Measurements from ENCODE around the gene RNF220. TPM values are rescaled to one million over a fixed set of nuclear protein-coding genes. Genes with fewer than 3 reads are reported as not detected.
"Not testable (repeated sequence)": the region's sequence is repeated elsewhere in the genome, so short reads cannot be mapped to it uniquely, and the experiment has no call there.

RNF220 gene
- total RNA-seq, 1 donor: 158 TPM

DNA sequence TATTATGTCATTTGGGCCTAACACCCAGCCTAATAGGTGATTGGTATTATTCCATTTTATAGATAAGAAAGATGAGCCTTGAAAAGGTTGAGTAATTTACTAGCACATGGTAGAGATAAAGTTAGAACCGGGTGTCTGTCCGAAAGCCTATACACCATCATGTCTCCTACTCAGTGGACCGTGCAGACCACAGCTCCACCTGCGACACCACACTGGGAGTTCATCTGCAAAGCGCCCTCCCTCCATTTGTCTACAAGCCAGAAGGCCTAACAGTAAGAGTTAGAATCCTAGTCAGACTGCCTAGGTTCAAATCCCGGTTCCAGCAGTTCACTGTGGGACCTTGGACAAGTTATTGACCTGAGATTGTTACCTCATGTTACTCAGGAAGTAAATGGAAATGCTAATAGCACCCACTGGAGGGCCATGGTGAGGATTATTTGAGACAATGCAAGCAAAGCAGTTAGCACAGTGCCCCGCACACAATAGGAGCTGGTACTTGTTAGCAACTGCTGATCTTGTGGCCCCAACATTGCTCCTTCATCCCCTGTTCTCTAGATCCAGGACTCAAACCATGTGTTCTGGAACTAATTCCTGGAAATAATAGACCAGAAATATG is 289.9 kb downstream of the RNF220 start:
- DNase-seq (ENCODE audit: low read depth in 2 of 3, low spot score in 2 of 3): no peak

DNA sequence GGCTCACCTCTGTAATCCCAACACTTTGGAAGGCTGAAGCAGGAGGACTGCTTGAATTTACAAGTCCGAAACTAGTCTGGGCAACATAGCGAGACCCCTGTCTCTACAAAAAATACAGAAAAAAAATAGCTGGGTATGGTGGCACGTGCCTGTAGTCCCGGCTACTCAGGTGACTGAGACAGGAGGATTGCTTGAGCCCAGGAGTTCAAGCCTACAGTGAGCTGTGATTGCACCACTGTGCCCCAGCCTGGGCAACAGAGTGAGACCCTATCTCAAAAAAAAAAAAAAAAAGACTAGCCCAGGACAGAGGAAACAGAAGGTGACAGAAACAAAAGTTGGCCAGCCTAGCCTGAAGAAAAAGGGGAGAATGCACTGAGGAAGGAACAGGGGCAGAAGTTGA is 290.6 kb downstream of the RNF220 start:
- DNase-seq (ENCODE audit: low read depth in 2 of 3, low spot score in 2 of 3): no peak

DNA sequence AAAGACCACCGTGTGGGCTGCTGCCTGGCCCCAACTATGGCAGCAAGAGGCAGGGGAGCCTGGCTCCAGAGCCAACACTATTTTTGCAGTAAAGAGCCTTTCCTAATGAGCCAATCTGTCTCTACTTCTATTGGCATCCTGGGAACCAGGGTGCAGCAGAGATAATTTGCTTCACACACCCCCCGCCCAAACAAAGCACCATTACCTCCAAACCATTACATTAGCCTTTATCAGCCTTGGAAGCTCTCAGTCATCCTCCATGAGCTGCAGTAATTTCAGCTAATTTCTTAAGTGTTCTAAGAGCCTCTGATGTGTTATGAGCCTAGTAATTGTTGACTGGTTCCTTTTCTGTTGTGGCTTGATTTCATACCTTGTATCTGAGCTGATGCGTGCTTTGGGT is 291.0 kb downstream of the RNF220 start:
- no peak for DNase-seq (ENCODE audit: low read depth in 2 of 3, low spot score in 2 of 3)

DNA sequence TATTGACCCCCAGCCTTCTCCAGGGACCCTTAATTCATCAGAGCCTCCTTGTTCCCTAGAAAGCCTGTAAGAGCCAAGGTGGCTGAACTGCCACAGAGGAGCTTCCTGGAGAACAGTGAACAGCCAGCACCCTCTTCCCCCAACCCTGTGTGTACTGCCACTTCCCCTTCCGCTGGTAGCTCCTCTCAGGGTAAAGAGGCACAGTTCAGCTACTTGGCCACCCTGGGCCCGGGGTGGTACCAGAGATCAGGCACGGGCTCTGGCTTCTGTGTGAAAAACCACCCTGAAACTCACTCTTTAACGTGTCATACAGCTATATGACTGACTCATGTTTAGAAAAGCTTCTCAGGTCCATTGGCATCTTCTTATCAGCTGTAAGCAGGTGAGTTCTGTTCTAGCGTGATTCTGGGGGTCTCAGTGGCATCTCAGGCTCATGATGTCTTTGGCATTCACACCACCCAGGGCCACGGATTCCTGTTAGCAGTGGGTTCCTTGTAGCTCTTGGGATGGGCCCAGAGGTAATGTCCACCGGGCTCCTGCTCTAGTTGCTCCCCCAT is 291.8 kb downstream of the RNF220 start:
- DNase-seq (ENCODE audit: low read depth in 2 of 3, low spot score in 2 of 3): peak in 1 of 3 donors; percentile 50

DNA sequence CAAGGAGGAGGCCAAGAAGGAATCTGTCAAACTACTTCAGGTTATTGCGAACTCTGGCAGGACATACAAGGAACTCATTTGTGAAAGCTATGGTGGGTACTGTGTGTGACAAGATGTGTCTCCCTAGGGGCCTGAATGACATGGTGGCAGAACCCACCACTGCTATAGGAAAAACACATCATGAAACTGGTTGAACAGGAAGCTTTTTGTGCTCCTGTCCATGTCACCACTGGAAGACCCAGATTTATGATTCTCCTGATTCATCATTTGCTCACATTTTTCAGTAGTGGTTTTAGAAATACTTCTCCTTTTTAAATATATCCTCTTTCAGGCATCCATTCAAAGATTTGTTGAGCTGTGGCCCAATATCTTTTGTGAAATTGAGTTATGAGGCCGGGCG is 293.1 kb downstream of the RNF220 start:
- peak in 1 of 3 donors; percentile 62 for DNase-seq (ENCODE audit: low read depth in 2 of 3, low spot score in 2 of 3)

DNA sequence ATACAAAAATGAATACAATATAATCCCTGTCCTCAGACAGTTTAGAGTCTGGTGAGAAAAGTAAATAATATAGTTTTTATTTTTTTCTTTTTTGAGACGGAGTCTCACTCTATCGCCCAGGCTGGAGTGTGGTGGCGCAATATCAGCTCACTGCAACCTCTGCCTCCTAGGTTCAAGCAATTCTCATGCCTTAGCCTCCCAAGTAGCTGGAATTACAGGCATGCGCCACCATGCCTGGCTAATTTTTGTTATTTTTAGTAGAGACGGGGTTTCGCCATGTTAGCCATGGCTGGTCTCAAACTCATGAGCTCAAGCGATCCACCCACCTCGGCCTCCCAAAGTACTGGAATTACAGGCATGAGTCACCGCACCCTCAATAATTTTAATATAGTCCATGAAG is 294.3 kb downstream of the RNF220 start:
- DNase-seq (ENCODE audit: low read depth in 2 of 3, low spot score in 2 of 3): not testable (repeated sequence)

DNA sequence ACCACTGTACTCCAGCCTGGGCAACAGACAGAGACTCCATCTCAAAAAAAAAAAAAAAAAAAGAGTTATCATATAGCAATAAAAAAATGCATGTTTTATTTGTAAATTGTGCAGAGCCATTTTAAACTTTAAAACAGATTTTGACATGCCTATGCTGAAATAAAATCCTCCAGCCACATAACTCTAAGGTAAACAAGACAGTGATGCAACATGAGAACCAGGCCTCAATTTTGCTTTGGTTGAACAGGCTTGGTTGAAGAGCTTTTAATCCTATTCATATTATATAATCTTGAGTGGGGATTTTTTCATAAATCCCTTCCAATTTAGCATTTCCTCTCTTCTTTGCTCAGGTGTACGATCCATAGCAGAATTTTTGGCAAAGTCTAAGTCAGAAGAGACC is 295.5 kb downstream of the RNF220 start:
- no peak for DNase-seq (ENCODE audit: low read depth in 2 of 3, low spot score in 2 of 3)

DNA sequence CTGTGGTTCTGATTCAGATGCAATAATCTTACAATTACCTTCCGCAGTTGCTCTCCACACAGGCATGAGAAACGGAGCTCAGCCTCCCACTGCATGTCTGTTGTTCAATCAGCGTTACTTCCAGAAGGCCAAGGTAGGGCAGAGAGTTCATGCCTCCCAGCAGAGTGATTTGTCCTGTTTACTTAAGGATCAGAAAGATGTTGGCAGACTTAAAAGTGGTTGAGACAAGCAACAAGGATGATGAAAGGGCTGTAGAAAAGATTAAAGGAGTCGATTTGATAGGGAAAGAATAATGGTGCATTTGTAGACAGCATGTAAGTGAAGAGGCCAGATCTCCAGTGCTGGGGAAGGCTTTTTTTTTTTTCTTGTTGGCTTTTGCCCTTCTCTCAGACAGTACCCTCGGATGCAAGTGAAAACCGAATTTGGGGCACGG is 296.1 kb downstream of the RNF220 start:
- DNase-seq (ENCODE audit: low read depth in 2 of 3, low spot score in 2 of 3): no peak

Small RNA genes within 50 kb of the gene (small RNA-seq; reads per million reads assigned to genes)
- 0.88 reads per million, percentile 25 among the genes with 10 or more reads in this experiment for gene MIR5584
- gene RNU6-369P: not detected

Other genes starting within 250 kb of the RNF220 start
- gene DMAP1, start 191.8 kb upstream of the RNF220 start, total RNA-seq: 33.7 TPM
- 44.4 TPM for gene ERI3, start 50.0 kb upstream of the RNF220 start, total RNA-seq

Measured in hematopoietic multipotent progenitor cell (in vitro differentiated cells).